GM23338 (cell line): ENCODE results near the gene RBM33. TPM values are rescaled to one million over a fixed set of nuclear protein-coding genes. Genes with fewer than 3 reads are reported as not detected.

Experiments
- ATAC-seq: fragments of 200-7000 bp; cut with Tn5 transposase; 3 replicates; pipeline ENCODE4 v1.9.1; 2020
- DNase-seq: peaks from one replicate; pipeline ENCODE4 v3.0.0-alpha.2; 2015; ENCODE audit warnings: low spot score
- H2AFZ ChIP-seq: fragments of 200-600 bp; sonication (generic); 2 replicates; pipeline ENCODE4 v1.8.0; 2016; ENCODE audit warnings: antibody characterized with exemption, mild to moderate bottlenecking, moderate library complexity
- H3F3A ChIP-seq: fragments of 200-600 bp; sonication (generic); replicated peaks from 2 replicates; pipeline ENCODE4 v1.8.0; 2017; ENCODE audit warnings: antibody characterized with exemption, mixed run types, low read depth
- H3K27ac ChIP-seq: fragments of 200-600 bp; sonication (generic); 2 replicates; pipeline ENCODE4 v1.6.1; 2016; ENCODE audit warnings: low read depth
- H3K27me3 ChIP-seq: fragments of 200-600 bp; sonication (generic); 2 replicates; pipeline ENCODE4 v1.8.0; 2016; ENCODE audit warnings: mild to moderate bottlenecking, mixed run types, moderate library complexity; ENCODE audit not compliant: insufficient read depth
- H3K36me3 ChIP-seq: fragments of 200-600 bp; sonication (generic); 2 replicates; pipeline ENCODE4 v1.8.0; 2016; ENCODE audit warnings: mild to moderate bottlenecking; ENCODE audit not compliant: insufficient read depth
- H3K4me1 ChIP-seq: fragments of 200-600 bp; sonication (generic); 2 replicates; pipeline ENCODE4 v1.8.0; 2016; ENCODE audit warnings: mild to moderate bottlenecking, moderate library complexity; ENCODE audit not compliant: insufficient read depth
- H3K4me2 ChIP-seq: fragments of 200-600 bp; sonication (generic); 2 replicates; pipeline ENCODE4 v1.7.1; 2017; ENCODE audit warnings: mixed run types
- H3K4me3 ChIP-seq: fragments of 200-600 bp; sonication (generic); 2 replicates; pipeline ENCODE4 v1.6.1; 2016; ENCODE audit warnings: mixed run types
- H3K79me2 ChIP-seq: fragments of 200-600 bp; sonication (generic); replicated peaks from 2 replicates; pipeline ENCODE4 v1.8.0; 2017; ENCODE audit warnings: mild to moderate bottlenecking; ENCODE audit not compliant: insufficient read depth
- H3K9me2 ChIP-seq: fragments of 200-600 bp; sonication (generic); 2 replicates; pipeline ENCODE4 v1.8.0; 2017; ENCODE audit not compliant: insufficient read depth
- H4K20me1 ChIP-seq: fragments of 200-600 bp; sonication (generic); replicated peaks from 2 replicates; pipeline ENCODE4 v1.8.0; 2017; ENCODE audit warnings: mild to moderate bottlenecking; ENCODE audit not compliant: insufficient read depth
- H3K27ac Mint-ChIP-seq: 2 replicates; pipeline ENCODE4 v1.8.0; 2020; ENCODE audit warnings: inconsistent platforms, mild to moderate bottlenecking, moderate library complexity, mixed read lengths
- H3K27me3 Mint-ChIP-seq: 3 replicates; pipeline ENCODE4 v1.8.0; 2022; ENCODE audit warnings: low read depth, mild to moderate bottlenecking, moderate library complexity, mixed read lengths, inconsistent platforms; ENCODE audit not compliant: insufficient read depth, poor library complexity
- H3K36me3 Mint-ChIP-seq: 3 replicates; pipeline ENCODE4 v1.8.0; 2021; ENCODE audit warnings: low read depth, mild to moderate bottlenecking, inconsistent platforms, moderate library complexity, mixed read lengths
- H3K4me1 Mint-ChIP-seq: 3 replicates; pipeline ENCODE4 v1.8.0; 2020; ENCODE audit warnings: mild to moderate bottlenecking, inconsistent platforms, mixed read lengths
- H3K4me3 Mint-ChIP-seq: 3 replicates; pipeline ENCODE4 v1.8.0; 2021; ENCODE audit warnings: moderate library complexity, mild to moderate bottlenecking, inconsistent platforms, mixed read lengths
- H3K9me3 Mint-ChIP-seq: 3 replicates; pipeline ENCODE4 v1.8.0; 2020; ENCODE audit warnings: moderate library complexity, mild to moderate bottlenecking, inconsistent platforms, mixed read lengths
- CREB1 ChIP-seq: fragments of 250-450 bp; sonication (Bioruptor Pico); IDR thresholded peaks from 2 replicates; pipeline ENCODE4 v1.5.0; 2020; ENCODE audit warnings: low read depth, mild to moderate bottlenecking, moderate library complexity
- CTCF ChIP-seq, 2 experiments: fragments of 200-600 bp in 1 of 2; sonication (generic) in 1 of 2; conservative IDR thresholded peaks; 2 replicates each; pipeline versions ENCODE4 v1.5.1 to v1.6.1; 2016 to 2017; ENCODE audit warnings: antibody characterized with exemption in 2 of 2, low read depth in 2 of 2, mild to moderate bottlenecking in 2 of 2, moderate library complexity in 1 of 2
- ETS1 ChIP-seq: IDR thresholded peaks from 2 replicates; pipeline ENCODE4 v1.6.1; 2016; ENCODE audit warnings: antibody characterized with exemption
- EZH2 ChIP-seq: fragments of 200-600 bp; sonication (generic); IDR thresholded peaks from one replicate; pipeline ENCODE4 v1.8.0; 2017; ENCODE audit warnings: antibody characterized with exemption, mild to moderate bottlenecking, low read depth; ENCODE audit not compliant: unreplicated experiment
- JUNB ChIP-seq: IDR thresholded peaks from one replicate; pipeline ENCODE4 v1.6.1; 2016; ENCODE audit warnings: antibody characterized with exemption; ENCODE audit not compliant: unreplicated experiment
- POLR2AphosphoS5 ChIP-seq: IDR thresholded peaks from 2 replicates; pipeline ENCODE4 v1.6.1; 2016; ENCODE audit warnings: antibody characterized with exemption, low read depth
- REST ChIP-seq: IDR thresholded peaks from one replicate; pipeline ENCODE4 v1.6.1; 2018; ENCODE audit warnings: antibody characterized with exemption; ENCODE audit not compliant: unreplicated experiment
- STAT1 ChIP-seq: IDR thresholded peaks from one replicate; pipeline ENCODE4 v1.6.1; 2016; ENCODE audit warnings: antibody characterized with exemption; ENCODE audit not compliant: unreplicated experiment
- ZNF114 ChIP-seq: fragments of 250-450 bp; sonication (Bioruptor Pico); IDR thresholded peaks from 2 replicates; pipeline ENCODE4 v1.5.0; 2020; ENCODE audit warnings: mild to moderate bottlenecking, moderate library complexity
- ZNF331 ChIP-seq: fragments of 250-450 bp; sonication (Bioruptor Pico); IDR thresholded peaks from 2 replicates; pipeline ENCODE4 v1.5.0; 2020; ENCODE audit warnings: low read depth, mild to moderate bottlenecking, moderate library complexity
- polyA plus RNA-seq: library from polyadenylated mRNA; unstranded; fragments of >200 nt; fragmentation: Nextera tagmentation; extraction: Ambion mirVana; gene quantifications from 2 replicates; pipeline ENCODE4 v1.2.1, GENCODE V29; 2016
- total RNA-seq: library from RNA; depleted of rRNA; stranded (reverse); fragments of >200 nt; shearing (Covaris generic); gene quantifications from 2 replicates; pipeline ENCODE4 v1.2.3, GENCODE V29; 2014

RBM33 gene
- total and polyA plus RNA-seq, 2 experiments from 2014 or later: 47.7 to 94.7 TPM

GRCh38 chr7:155728116-155728515, 83.7 kb downstream of the RBM33 start:
- TF ChIP-seq ZNF331 (no peak), CTCF (conservative IDR thresholded peaks at IDR 0.05; ENCODE audit: low read depth in 2 of 2) (no peak)
- no peak overlapping the region for H3K27ac Mint-ChIP-seq
- ATAC-seq: no peak

GRCh38 chr7:155729847-155730246, 85.4 kb downstream of the RBM33 start:
- no peaks in the 10 kb centered on the region for H3F3A ChIP-seq
- Mint-ChIP-seq H3K36me3 (0 out of 3 replicates have a peak, but pooled peaks cover 4% of the 10 kb centered on the region), H3K4me1 (peaks cover 11% of the 10 kb centered on the region; the same call in 2 of the 3 replicates), H3K27ac (no peak overlapping the region), H3K9me3 (no peaks in the 10 kb centered on the region), H3K4me3 (no peak overlapping the region), H3K27me3 (no peaks in the 10 kb centered on the region)
- H3K4me1 ChIP-seq: no peaks in the 10 kb centered on the region
- H4K20me1 ChIP-seq: peaks cover 27% of the 10 kb centered on the region
- no peak overlapping the region for H3K4me3 ChIP-seq
- TF ChIP-seq ZNF114: no peak
- no peak for TF ChIP-seq POLR2AphosphoS5
- no peak for TF ChIP-seq JUNB
- no peak for TF ChIP-seq ETS1
- TF ChIP-seq CREB1: no peak
- no peak for TF ChIP-seq ZNF331
- no peak for TF ChIP-seq CTCF (conservative IDR thresholded peaks at IDR 0.05; ENCODE audit: low read depth in 2 of 2)
- TF ChIP-seq STAT1: no peak
- no peak for TF ChIP-seq REST
- no peak for TF ChIP-seq EZH2
- DNase-seq: no peak
- ATAC-seq: no peak; the same call in 2 of the 3 replicates
- no peaks in the 10 kb centered on the region for H3K9me2 ChIP-seq
- H3K4me2 ChIP-seq: no peak overlapping the region
- H3K27ac ChIP-seq: no peak overlapping the region
- peaks cover 59% of the 10 kb centered on the region for H3K79me2 ChIP-seq
- no peaks in the 10 kb centered on the region for H3K27me3 ChIP-seq
- no peaks in the 10 kb centered on the region for H3K36me3 ChIP-seq
- H2AFZ ChIP-seq: no peak overlapping the region

More at GRCh38 chr7:155728116-155728515, 83.7 kb downstream of the RBM33 start:
- DNase-seq: no peak
- Histone ChIP-seq H4K20me1 (peaks cover 23% of the 10 kb centered on the region), H3K4me3 (no peak overlapping the region), H3K27me3 (no peaks in the 10 kb centered on the region), H3K4me2 (no peak overlapping the region), H3K4me1 (no peaks in the 10 kb centered on the region), H3K27ac (no peak overlapping the region), H3K79me2 (peaks cover 70% of the 10 kb centered on the region), H2AFZ (no peak overlapping the region), H3F3A (no peaks in the 10 kb centered on the region), H3K9me2 (no peaks in the 10 kb centered on the region), H3K36me3 (no peaks in the 10 kb centered on the region)
- Mint-ChIP-seq H3K4me1 (peaks cover 12% of the 10 kb centered on the region; the same call in 2 of the 3 replicates), H3K4me3 (no peak overlapping the region), H3K27me3 (no peaks in the 10 kb centered on the region), H3K36me3 (0 out of 3 replicates have a peak, but pooled peaks cover 6% of the 10 kb centered on the region), H3K9me3 (no peaks in the 10 kb centered on the region)
